Liver (tissue), 9 donors: ENCODE data around the gene CLNS1A. TPM values are rescaled to one million over a fixed set of nuclear protein-coding genes. Genes with fewer than 3 reads are reported as not detected.

Experiments
- DNase-seq: peaks from one replicate; pipeline ENCODE4 v3.0.0-alpha.2; 2017; ENCODE audit warnings: low spot score
- H3K27ac ChIP-seq, 2 donors: one replicate each; pipeline ENCODE4 v1.7.0; 2013; ENCODE audit warnings: inconsistent platforms in 2 of 2, low read length in 2 of 2, control low read depth in 1 of 2, low read depth in 1 of 2, mild to moderate bottlenecking in 1 of 2
- H3K27me3 ChIP-seq, 4 donors: one replicate each; pipeline versions ENCODE4 v1.6.1 to v1.7.0; 2013; ENCODE audit warnings: low read length in 3 of 4, inconsistent platforms in 1 of 4, mild to moderate bottlenecking in 1 of 4, moderate library complexity in 1 of 4; ENCODE audit not compliant: control insufficient read depth in 4 of 4, insufficient read depth in 4 of 4
- H3K36me3 ChIP-seq, 4 donors: one replicate each; pipeline versions ENCODE4 v1.6.1 to v1.7.0; 2013; ENCODE audit warnings: low read length in 3 of 4, mild to moderate bottlenecking in 3 of 4, low read depth in 1 of 4, moderate library complexity in 1 of 4; ENCODE audit not compliant: control insufficient read depth in 4 of 4, insufficient read depth in 3 of 4
- H3K4me1 ChIP-seq, 4 donors: one replicate each; pipeline versions ENCODE4 v1.6.1 to v1.7.0; 2013; ENCODE audit warnings: low read length in 3 of 4, mild to moderate bottlenecking in 3 of 4, moderate library complexity in 1 of 4; ENCODE audit not compliant: control insufficient read depth in 4 of 4, insufficient read depth in 4 of 4
- H3K4me3 ChIP-seq, 3 donors: one replicate each; pipeline versions ENCODE4 v1.6.1 to v1.7.0; 2013; ENCODE audit warnings: low read length in 3 of 3, control low read depth in 1 of 3, low read depth in 1 of 3, mild to moderate bottlenecking in 1 of 3
- H3K9ac ChIP-seq, 2 donors: one replicate each; pipeline ENCODE4 v1.7.0; 2013; ENCODE audit warnings: low read length in 2 of 2, mild to moderate bottlenecking in 2 of 2, moderate library complexity in 2 of 2, control low read depth in 1 of 2, low read depth in 1 of 2
- H3K9me3 ChIP-seq, 4 donors: one replicate each; pipeline versions ENCODE4 v1.6.1 to v1.7.0; 2013; ENCODE audit warnings: low read length in 3 of 4; ENCODE audit not compliant: control insufficient read depth in 4 of 4
- HNF4A ChIP-seq, 2 donors: conservative IDR thresholded peaks; 2 replicates each; pipeline ENCODE4 v1.6.1; 2016; ENCODE audit warnings: antibody characterized with exemption in 2 of 2, mild to moderate bottlenecking in 2 of 2
- HNF4G ChIP-seq: IDR thresholded peaks from 2 replicates; pipeline ENCODE4 v1.6.1; 2016; ENCODE audit warnings: antibody characterized with exemption
- JUND ChIP-seq, 2 donors: IDR thresholded peaks; 2 replicates each; pipeline ENCODE4 v1.6.1; 2016; ENCODE audit warnings: antibody characterized with exemption in 2 of 2
- MAX ChIP-seq: IDR thresholded peaks from 2 replicates; pipeline ENCODE4 v1.6.1; 2016; ENCODE audit warnings: antibody characterized with exemption
- RAD21 ChIP-seq, 2 donors: IDR thresholded peaks; 2 replicates each; pipeline ENCODE4 v1.6.1; 2016; ENCODE audit warnings: antibody characterized with exemption in 2 of 2, mild to moderate bottlenecking in 2 of 2
- SP1 ChIP-seq: IDR thresholded peaks from 2 replicates; pipeline ENCODE4 v1.6.1; 2018; ENCODE audit warnings: antibody characterized with exemption, mild to moderate bottlenecking
- YY1 ChIP-seq: IDR thresholded peaks from 2 replicates; pipeline ENCODE4 v1.6.1; 2016; ENCODE audit warnings: antibody characterized with exemption, mild to moderate bottlenecking
- WGBS: extraction: QIAGEN DNeasy Blood & Tissue Kit; methylation state at CpG from one replicate; pipeline ENCODE4 v1.1.7; 2013; 5-methylcytosine and 5-hydroxymethylcytosine counted together
- polyA plus RNA-seq, 2 donors: library from polyadenylated mRNA; stranded (reverse) in 1 of 2; unstranded in 1 of 2; fragments of 200-250 nt in 1 of 2; fragments of >200 nt in 1 of 2; fragmentation: Nextera tagmentation in 1 of 2; extraction: Ambion mirVana in 1 of 2; gene quantifications; one replicate each; pipeline versions ENCODE4 v1.2.1 to v1.2.3, GENCODE V29; 2013 to 2015
- total RNA-seq, 2 donors: library from RNA; depleted of rRNA; stranded (reverse); fragments of >200 nt; gene quantifications; one replicate each; pipeline ENCODE4 v1.2.3, GENCODE V29; 2014
- TF ChIP-seq, protein P1 (sequence below): fragments of 150-350 bp; IDR thresholded peaks from 2 replicates; pipeline ENCODE4 v1.5.1; 2017; ENCODE audit warnings: improper control_type of control experiment, low read depth, low read length; ENCODE audit not compliant: missing input control
- TF ChIP-seq, protein P2 (sequence below): IDR thresholded peaks from 2 replicates; pipeline ENCODE4 v1.6.1; 2016; ENCODE audit warnings: antibody characterized with exemption
- TF ChIP-seq, protein P3 (sequence below): IDR thresholded peaks from 2 replicates; pipeline ENCODE4 v1.6.1; 2016; ENCODE audit warnings: antibody characterized with exemption, mild to moderate bottlenecking
- donor health status: healthy.
- donor health status: healthy.
- donor health status: healthy.
- donor health status: healthy.
- donor health status: healthy.

Gene CLNS1A
- total and polyA plus RNA-seq, 4 donors = 40.4 to 92.8 (median 70.5) TPM

GRCh38 chr11:77672264-77672663 lies 34.7 kb upstream of the CLNS1A start:
- H3K4me1 ChIP-seq = no peaks in the 10 kb centered on the region
- H3K9me3 ChIP-seq = no peaks in the 10 kb centered on the region
- H3K9ac ChIP-seq = no peak overlapping the region
- no peak overlapping the region for H3K4me3 ChIP-seq
- no peak for TF ChIP-seq JUND (IDR thresholded peaks at IDR 0.05)
- TF ChIP-seq, protein P1, sequence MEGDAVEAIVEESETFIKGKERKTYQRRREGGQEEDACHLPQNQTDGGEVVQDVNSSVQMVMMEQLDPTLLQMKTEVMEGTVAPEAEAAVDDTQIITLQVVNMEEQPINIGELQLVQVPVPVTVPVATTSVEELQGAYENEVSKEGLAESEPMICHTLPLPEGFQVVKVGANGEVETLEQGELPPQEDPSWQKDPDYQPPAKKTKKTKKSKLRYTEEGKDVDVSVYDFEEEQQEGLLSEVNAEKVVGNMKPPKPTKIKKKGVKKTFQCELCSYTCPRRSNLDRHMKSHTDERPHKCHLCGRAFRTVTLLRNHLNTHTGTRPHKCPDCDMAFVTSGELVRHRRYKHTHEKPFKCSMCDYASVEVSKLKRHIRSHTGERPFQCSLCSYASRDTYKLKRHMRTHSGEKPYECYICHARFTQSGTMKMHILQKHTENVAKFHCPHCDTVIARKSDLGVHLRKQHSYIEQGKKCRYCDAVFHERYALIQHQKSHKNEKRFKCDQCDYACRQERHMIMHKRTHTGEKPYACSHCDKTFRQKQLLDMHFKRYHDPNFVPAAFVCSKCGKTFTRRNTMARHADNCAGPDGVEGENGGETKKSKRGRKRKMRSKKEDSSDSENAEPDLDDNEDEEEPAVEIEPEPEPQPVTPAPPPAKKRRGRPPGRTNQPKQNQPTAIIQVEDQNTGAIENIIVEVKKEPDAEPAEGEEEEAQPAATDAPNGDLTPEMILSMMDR = no peak
- no peak for TF ChIP-seq YY1
- TF ChIP-seq HNF4A (conservative IDR thresholded peaks at IDR 0.05) = no peak
- 83% methylated on average over 1 of the region's 1 CpG for WGBS
- peaks cover 3 to 68% (median 45%) of the 10 kb centered on the region in 4 donors for H3K36me3 ChIP-seq
- no peak for DNase-seq
- no peaks in the 10 kb centered on the region for H3K27me3 ChIP-seq
- no peak overlapping the region for H3K27ac ChIP-seq

DNA sequence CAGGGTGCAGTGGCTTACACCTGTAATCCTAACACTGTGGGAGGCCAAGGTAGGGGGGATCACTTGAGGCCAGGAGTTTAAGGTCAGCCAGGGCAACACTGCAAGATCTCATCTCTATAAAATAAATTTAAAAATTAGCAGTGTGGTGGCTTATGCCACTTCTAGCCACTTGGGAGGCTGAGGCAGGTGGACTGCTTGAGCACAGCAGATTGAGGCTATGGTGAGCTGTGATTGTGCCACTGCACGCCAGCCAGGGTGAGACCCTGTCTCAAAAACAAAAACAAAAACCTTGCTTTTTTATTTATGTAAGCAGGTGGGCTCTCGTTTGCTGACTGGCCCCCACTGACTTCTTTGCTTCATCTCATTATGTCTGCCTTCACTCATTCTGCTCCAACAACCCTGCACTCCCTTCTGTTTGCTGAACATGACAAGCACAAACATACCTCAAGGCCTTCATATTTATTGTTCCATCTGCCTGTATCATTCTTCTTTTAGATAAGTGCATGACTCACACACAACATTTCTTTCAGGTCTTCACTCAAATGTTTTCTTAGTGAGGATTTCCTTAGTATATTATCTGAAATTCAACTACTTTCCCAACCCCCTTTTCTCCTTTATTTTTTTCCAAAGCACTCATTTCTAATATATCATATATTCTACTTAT lies 32.4 kb upstream of the CLNS1A start:
- WGBS = 87% methylated on average over 2 of the region's 2 CpGs
- peaks cover 2 to 54% (median 40%) of the 10 kb centered on the region in 4 donors for H3K36me3 ChIP-seq
- no peak for DNase-seq
- no peak overlapping the region for H3K9ac ChIP-seq
- H3K27ac ChIP-seq = no peak overlapping the region
- H3K9me3 ChIP-seq = no peaks in the 10 kb centered on the region
- H3K27me3 ChIP-seq = no peaks in the 10 kb centered on the region
- TF ChIP-seq, protein P1 = no peak
- TF ChIP-seq HNF4G (no peak), MAX (no peak), RAD21 (IDR thresholded peaks at IDR 0.05) (no peak), JUND (IDR thresholded peaks at IDR 0.05) (no peak), YY1 (no peak), SP1 (no peak)
- TF ChIP-seq, protein P2, sequence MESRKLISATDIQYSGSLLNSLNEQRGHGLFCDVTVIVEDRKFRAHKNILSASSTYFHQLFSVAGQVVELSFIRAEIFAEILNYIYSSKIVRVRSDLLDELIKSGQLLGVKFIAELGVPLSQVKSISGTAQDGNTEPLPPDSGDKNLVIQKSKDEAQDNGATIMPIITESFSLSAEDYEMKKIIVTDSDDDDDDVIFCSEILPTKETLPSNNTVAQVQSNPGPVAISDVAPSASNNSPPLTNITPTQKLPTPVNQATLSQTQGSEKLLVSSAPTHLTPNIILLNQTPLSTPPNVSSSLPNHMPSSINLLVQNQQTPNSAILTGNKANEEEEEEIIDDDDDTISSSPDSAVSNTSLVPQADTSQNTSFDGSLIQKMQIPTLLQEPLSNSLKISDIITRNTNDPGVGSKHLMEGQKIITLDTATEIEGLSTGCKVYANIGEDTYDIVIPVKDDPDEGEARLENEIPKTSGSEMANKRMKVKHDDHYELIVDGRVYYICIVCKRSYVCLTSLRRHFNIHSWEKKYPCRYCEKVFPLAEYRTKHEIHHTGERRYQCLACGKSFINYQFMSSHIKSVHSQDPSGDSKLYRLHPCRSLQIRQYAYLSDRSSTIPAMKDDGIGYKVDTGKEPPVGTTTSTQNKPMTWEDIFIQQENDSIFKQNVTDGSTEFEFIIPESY = no peak
- TF ChIP-seq, protein P3, sequence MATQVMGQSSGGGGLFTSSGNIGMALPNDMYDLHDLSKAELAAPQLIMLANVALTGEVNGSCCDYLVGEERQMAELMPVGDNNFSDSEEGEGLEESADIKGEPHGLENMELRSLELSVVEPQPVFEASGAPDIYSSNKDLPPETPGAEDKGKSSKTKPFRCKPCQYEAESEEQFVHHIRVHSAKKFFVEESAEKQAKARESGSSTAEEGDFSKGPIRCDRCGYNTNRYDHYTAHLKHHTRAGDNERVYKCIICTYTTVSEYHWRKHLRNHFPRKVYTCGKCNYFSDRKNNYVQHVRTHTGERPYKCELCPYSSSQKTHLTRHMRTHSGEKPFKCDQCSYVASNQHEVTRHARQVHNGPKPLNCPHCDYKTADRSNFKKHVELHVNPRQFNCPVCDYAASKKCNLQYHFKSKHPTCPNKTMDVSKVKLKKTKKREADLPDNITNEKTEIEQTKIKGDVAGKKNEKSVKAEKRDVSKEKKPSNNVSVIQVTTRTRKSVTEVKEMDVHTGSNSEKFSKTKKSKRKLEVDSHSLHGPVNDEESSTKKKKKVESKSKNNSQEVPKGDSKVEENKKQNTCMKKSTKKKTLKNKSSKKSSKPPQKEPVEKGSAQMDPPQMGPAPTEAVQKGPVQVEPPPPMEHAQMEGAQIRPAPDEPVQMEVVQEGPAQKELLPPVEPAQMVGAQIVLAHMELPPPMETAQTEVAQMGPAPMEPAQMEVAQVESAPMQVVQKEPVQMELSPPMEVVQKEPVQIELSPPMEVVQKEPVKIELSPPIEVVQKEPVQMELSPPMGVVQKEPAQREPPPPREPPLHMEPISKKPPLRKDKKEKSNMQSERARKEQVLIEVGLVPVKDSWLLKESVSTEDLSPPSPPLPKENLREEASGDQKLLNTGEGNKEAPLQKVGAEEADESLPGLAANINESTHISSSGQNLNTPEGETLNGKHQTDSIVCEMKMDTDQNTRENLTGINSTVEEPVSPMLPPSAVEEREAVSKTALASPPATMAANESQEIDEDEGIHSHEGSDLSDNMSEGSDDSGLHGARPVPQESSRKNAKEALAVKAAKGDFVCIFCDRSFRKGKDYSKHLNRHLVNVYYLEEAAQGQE = no peak
- no peaks in the 10 kb centered on the region for H3K4me1 ChIP-seq
- no peak overlapping the region for H3K4me3 ChIP-seq
